Liver (tissue), 3 donors: ENCODE data around the gene RESP18.

Source experiments
- CTCF ChIP-seq: fragments of 150-350 bp; IDR thresholded peaks from 2 replicates; pipeline ENCODE4 v1.5.1; 2017; ENCODE audit warnings: improper control_type of control experiment, low read depth, low read length; ENCODE audit not compliant: missing input control
- TAF1 ChIP-seq: conservative IDR thresholded peaks from 2 replicates; pipeline ENCODE4 v1.6.1; 2016; ENCODE audit warnings: antibody characterized with exemption, mild to moderate bottlenecking
- donor health status: healthy.
- donor health status: healthy.

- no peak for TF ChIP-seq TAF1
- TF ChIP-seq CTCF = no peak
Measured at GRCh38 chr2:219285894-219286425, 46.6 kb downstream of the RESP18 start.
